Pons (tissue), 1 donor: ENCODE measurements around the gene NCK2.

ENCODE experiments used
- DNase-seq: peaks from one replicate; pipeline ENCODE4 v3.0.0-alpha.2; 2016; ENCODE audit warnings: low spot score

The NCK2 gene

GRCh38 chr2:105777031-105777482 is 32.3 kb downstream of the NCK2 start:
- no peak for DNase-seq

- DNase-seq, result no peak
These were observed 32.9 kb downstream of the NCK2 start for GRCh38 chr2:105777506-105778055.

- DNase-seq, result no peak
These were observed 33.4 kb downstream of the NCK2 start for GRCh38 chr2:105778080-105778607.

GRCh38 chr2:105779394-105779793 is 34.7 kb downstream of the NCK2 start:
- no peak for DNase-seq

- no peak for DNase-seq
These were observed 35.9 kb downstream of the NCK2 start for GRCh38 chr2:105780606-105781005.

- no peak for DNase-seq
These were observed 36.7 kb downstream of the NCK2 start for GRCh38 chr2:105781274-105781978.

GRCh38 chr2:105782123-105782522 is 37.4 kb downstream of the NCK2 start:
- DNase-seq, result no peak

GRCh38 chr2:105782646-105783045 is 37.9 kb downstream of the NCK2 start:
- no peak for DNase-seq

- DNase-seq, result no peak
These were observed 38.5 kb downstream of the NCK2 start for GRCh38 chr2:105783151-105783738.

- DNase-seq, result no peak
These were observed 39.3 kb downstream of the NCK2 start for GRCh38 chr2:105783972-105784371.

- no peak for DNase-seq
These were observed 39.9 kb downstream of the NCK2 start for GRCh38 chr2:105784589-105784988.

- no peak for DNase-seq
These were observed 40.6 kb downstream of the NCK2 start for GRCh38 chr2:105785095-105785847.

- no peak for DNase-seq
These were observed 41.8 kb downstream of the NCK2 start for GRCh38 chr2:105786231-105787230.

GRCh38 chr2:105787376-105788318 is 42.9 kb downstream of the NCK2 start:
- DNase-seq, result no peak

- DNase-seq, result peak; percentile 68
These were observed 44.1 kb downstream of the NCK2 start for GRCh38 chr2:105788670-105789290.

GRCh38 chr2:105789745-105790460 is 45.2 kb downstream of the NCK2 start:
- DNase-seq, result peak; percentile 75

- DNase-seq, result no peak
These were observed 45.9 kb downstream of the NCK2 start for GRCh38 chr2:105790461-105791149.

GRCh38 chr2:105791229-105791628 is 46.5 kb downstream of the NCK2 start:
- no peak for DNase-seq
